ENCODE data around the gene ZNF682. TPM values are rescaled to one million over a fixed set of nuclear protein-coding genes. Genes with fewer than 3 reads are reported as not detected.
A peak's percentile ranks its signal among the peaks of the same experiment; 100 is the strongest.
"Not testable (repeated sequence)": the region's sequence is repeated elsewhere in the genome, so short reads cannot be mapped to it uniquely, and the experiment has no call there.

The ZNF682 gene
- total RNA-seq, 1 donor from 2014 or later: 4.5 TPM

DNA sequence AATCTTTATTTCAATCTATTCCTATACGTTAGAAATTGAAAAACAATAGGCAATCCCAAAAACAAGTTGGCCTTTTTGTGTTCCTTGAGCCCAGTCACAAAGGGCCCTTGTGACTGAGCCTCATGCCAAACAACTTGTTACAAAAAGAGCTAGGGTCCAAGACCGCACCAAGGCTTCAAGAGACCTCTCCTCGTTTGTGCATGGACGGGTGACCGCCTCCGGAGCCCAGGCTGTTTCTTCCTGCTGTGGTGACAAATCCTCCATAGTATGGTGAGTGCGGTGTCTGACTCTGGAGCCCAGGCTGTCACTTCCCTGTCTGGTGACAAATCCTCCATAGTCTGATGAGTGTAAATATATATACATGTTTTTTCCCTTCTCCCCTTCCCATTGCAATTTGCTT, 74.9 kb downstream of the ZNF682 start:
- no peak overlapping the region for H3K27ac Mint-ChIP-seq (ENCODE audit: unreplicated experiment)
- H3K27me3 Mint-ChIP-seq (ENCODE audit: low read depth): no peaks in the 10 kb centered on the region
- DNase-seq (ENCODE audit: low spot score): no peak
- H3K9me3 Mint-ChIP-seq (ENCODE audit: low read depth): peaks cover 53% of the 10 kb centered on the region
- no peaks in the 10 kb centered on the region for H3K4me1 Mint-ChIP-seq (ENCODE audit: low read depth)
- H3K4me3 Mint-ChIP-seq (ENCODE audit: unreplicated experiment): no peak overlapping the region
- TF ChIP-seq CTCF (IDR thresholded peaks at IDR 0.05): no peak
- no peaks in the 10 kb centered on the region for H3K36me3 Mint-ChIP-seq (ENCODE audit: low read depth)

- peak; percentile 83 for TF ChIP-seq CTCF (IDR thresholded peaks at IDR 0.05)
- not testable (repeated sequence) for H3K36me3 Mint-ChIP-seq (ENCODE audit: low read depth); DNase-seq (ENCODE audit: low spot score); H3K4me3 Mint-ChIP-seq (ENCODE audit: unreplicated experiment); H3K27me3 Mint-ChIP-seq (ENCODE audit: low read depth); H3K27ac Mint-ChIP-seq (ENCODE audit: unreplicated experiment); H3K4me1 Mint-ChIP-seq (ENCODE audit: low read depth)
- peaks cover 15% of the 10 kb centered on the region for H3K9me3 Mint-ChIP-seq (ENCODE audit: low read depth)
Measured at GRCh38 chr19:19959151-19959799, 80.0 kb downstream of the ZNF682 start.

DNA sequence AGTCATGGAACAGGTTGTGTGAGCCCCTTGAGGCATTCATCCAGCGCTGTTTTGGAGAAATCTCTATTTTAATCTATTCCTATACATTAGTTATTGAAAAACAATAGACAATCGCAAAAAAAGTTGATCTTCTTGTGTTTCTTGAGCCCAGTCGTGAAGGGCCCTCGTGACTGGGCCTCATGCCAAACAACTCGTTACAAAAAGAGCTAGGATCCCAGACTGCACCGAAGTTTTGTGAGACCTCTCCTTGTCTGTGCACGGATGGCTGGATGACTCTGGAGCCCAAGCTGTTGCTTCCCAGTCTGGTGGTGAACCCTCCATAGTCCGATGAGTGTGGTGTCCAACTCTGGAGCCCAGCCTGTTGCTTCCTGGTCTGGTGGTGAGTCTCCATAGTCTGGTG, 81.5 kb downstream of the ZNF682 start:
- H3K27ac Mint-ChIP-seq (ENCODE audit: unreplicated experiment); H3K27me3 Mint-ChIP-seq (ENCODE audit: low read depth); H3K4me1 Mint-ChIP-seq (ENCODE audit: low read depth); H3K36me3 Mint-ChIP-seq (ENCODE audit: low read depth); H3K4me3 Mint-ChIP-seq (ENCODE audit: unreplicated experiment); DNase-seq (ENCODE audit: low spot score); H3K9me3 Mint-ChIP-seq (ENCODE audit: low read depth): not testable (repeated sequence)

- Mint-ChIP-seq H3K4me3 (ENCODE audit: unreplicated experiment) (no peak overlapping the region), H3K27ac (ENCODE audit: unreplicated experiment) (no peak overlapping the region), H3K9me3 (ENCODE audit: low read depth) (peaks cover 3% of the 10 kb centered on the region), H3K4me1 (ENCODE audit: low read depth) (no peaks in the 10 kb centered on the region), H3K36me3 (ENCODE audit: low read depth) (no peaks in the 10 kb centered on the region), H3K27me3 (ENCODE audit: low read depth) (no peaks in the 10 kb centered on the region)
- DNase-seq (ENCODE audit: low spot score): no peak
- TF ChIP-seq CTCF (IDR thresholded peaks at IDR 0.05): no peak
Measured at GRCh38 chr19:19956434-19957075, 82.8 kb downstream of the ZNF682 start.

GRCh38 chr19:19955208-19955607, 84.1 kb downstream of the ZNF682 start:
- TF ChIP-seq CTCF (IDR thresholded peaks at IDR 0.05): no peak
- Mint-ChIP-seq H3K27ac (ENCODE audit: unreplicated experiment) (no peak overlapping the region), H3K27me3 (ENCODE audit: low read depth) (no peaks in the 10 kb centered on the region), H3K36me3 (ENCODE audit: low read depth) (no peaks in the 10 kb centered on the region), H3K9me3 (ENCODE audit: low read depth) (peaks cover 3% of the 10 kb centered on the region), H3K4me3 (ENCODE audit: unreplicated experiment) (no peak overlapping the region), H3K4me1 (ENCODE audit: low read depth) (no peaks in the 10 kb centered on the region)
- no peak for DNase-seq (ENCODE audit: low spot score)

Other genes starting within 250 kb of the ZNF682 start
- 6.8 to 10.8 TPM (median 8.1 TPM) in 3 replicates for gene ZNF506, start 217.8 kb downstream of the ZNF682 start, total RNA-seq
- gene ZNF253, start 173.6 kb downstream of the ZNF682 start, total RNA-seq: 6.1 to 9.3 TPM (median 7.6 TPM) in 3 replicates
- gene ZNF93, start 138.6 kb downstream of the ZNF682 start, total RNA-seq: 6.1 to 10.0 TPM (median 7.2 TPM) in 3 replicates
- 2.3 to 5.1 TPM (median 2.4 TPM) in 3 replicates for gene ZNF90, start 38.5 kb upstream of the ZNF682 start, total RNA-seq
- gene ZNF486, start 127.7 kb upstream of the ZNF682 start, total RNA-seq: 4.4 to 5.5 TPM (median 5.2 TPM) in 3 replicates